Measurements from ENCODE around the gene DYRK2.

GRCh38 chr12:67626156-67626555 is 22.4 kb upstream of the DYRK2 start:
- TF ChIP-seq EZH2 (IDR thresholded peaks at IDR 0.05; ENCODE audit: insufficient read depth, poor library complexity, severe bottlenecking) (no peak), EZH2phosphoT487 (IDR thresholded peaks at IDR 0.05; ENCODE audit: insufficient read depth, low read depth) (no peak)

Measured in GM23248 (cell line).